WI38 (cell line): ENCODE data around the gene PTPN13.
"Not testable (repeated sequence)": the region's sequence is repeated elsewhere in the genome, so short reads cannot be mapped to it uniquely, and the experiment has no call there.

Experiments
- H3K4me3 ChIP-seq: 2 replicates; pipeline ENCODE4 v1.5.1; 2011; ENCODE audit warnings: low read depth, mild to moderate bottlenecking, control low read depth, low read length
- TF ChIP-seq, protein P1 (sequence below): IDR thresholded peaks from 2 replicates; pipeline ENCODE4 v1.5.1; 2012; ENCODE audit warnings: low read depth, mild to moderate bottlenecking, control low read depth, low read length

Gene PTPN13

DNA sequence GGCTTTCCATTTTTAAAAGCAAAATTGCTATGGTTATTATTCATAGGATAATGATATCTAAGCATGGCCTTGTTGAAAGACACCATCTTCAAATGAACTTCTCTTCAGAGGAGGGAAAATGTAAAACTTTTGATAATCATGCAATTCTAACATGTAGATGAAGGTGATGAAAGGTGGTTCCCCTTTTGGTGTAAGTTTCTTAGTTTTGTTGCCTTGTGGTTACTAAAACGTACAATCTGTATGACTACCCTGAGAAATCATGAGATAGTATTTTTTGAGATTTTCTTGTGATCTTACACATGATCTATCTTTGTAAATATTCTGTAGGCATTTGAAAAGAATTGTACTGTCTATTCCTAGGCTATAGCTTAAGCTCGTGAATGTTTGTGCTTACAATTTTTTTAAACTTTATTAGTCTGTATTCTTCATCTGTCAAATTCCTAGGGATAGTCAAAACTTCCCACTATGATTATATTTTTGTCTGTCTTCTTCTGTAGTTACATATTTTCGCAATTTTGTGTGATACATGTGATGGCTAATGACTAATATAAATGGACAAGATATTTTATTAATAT, 47.5 kb downstream of the PTPN13 start:
- TF ChIP-seq, protein P1, sequence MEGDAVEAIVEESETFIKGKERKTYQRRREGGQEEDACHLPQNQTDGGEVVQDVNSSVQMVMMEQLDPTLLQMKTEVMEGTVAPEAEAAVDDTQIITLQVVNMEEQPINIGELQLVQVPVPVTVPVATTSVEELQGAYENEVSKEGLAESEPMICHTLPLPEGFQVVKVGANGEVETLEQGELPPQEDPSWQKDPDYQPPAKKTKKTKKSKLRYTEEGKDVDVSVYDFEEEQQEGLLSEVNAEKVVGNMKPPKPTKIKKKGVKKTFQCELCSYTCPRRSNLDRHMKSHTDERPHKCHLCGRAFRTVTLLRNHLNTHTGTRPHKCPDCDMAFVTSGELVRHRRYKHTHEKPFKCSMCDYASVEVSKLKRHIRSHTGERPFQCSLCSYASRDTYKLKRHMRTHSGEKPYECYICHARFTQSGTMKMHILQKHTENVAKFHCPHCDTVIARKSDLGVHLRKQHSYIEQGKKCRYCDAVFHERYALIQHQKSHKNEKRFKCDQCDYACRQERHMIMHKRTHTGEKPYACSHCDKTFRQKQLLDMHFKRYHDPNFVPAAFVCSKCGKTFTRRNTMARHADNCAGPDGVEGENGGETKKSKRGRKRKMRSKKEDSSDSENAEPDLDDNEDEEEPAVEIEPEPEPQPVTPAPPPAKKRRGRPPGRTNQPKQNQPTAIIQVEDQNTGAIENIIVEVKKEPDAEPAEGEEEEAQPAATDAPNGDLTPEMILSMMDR = no peak
- no peak overlapping the region for H3K4me3 ChIP-seq

DNA sequence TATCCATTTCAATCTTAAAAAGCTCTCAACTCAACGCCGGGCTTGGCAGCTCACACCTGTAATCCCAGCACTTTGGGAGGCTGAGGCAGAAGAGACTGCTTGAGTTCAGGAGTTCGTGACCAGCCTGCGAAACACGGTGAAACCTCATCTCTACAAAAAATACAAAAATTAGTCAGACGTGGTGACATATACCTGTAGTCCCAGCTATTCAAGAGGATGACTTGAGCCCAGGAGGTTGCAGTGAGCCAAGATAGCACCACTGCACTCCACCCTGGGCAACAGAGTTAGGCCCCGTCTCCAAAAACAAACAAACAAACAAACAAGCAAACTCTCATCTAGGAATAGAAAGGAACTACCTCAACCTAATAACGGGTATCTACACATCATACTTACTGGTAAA, 50.8 kb downstream of the PTPN13 start:
- no peak overlapping the region for H3K4me3 ChIP-seq
- TF ChIP-seq, protein P1 = no peak

DNA sequence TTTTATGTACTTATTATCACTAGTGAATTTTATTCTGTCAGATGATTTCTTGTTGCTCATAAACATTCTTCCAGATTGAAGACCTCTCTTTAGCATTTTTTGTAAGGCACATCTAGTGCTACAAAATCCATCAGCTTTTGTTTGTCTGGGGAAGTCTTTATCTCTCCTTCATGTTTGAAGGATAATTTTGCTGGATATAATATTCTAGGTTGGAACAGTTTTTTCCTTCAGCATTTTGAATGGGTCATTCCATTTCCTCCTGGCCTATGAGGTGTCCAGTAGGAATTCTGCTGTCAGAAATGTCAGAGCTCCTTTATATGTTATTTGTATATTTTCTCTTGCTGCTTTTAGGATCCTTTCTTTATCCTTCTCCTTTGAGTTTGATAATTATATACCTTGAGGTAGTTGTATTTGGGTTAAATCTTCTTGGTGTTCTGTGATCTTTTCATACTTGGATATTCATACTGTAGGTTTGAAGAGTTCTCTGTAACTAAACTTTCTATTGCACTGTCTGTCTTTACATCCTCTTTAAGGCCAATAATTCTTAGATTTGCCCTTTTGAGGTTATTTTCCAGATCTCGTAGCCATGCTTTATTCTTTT, 58.3 kb downstream of the PTPN13 start:
- TF ChIP-seq, protein P1 = no peak
- no peak overlapping the region for H3K4me3 ChIP-seq

DNA sequence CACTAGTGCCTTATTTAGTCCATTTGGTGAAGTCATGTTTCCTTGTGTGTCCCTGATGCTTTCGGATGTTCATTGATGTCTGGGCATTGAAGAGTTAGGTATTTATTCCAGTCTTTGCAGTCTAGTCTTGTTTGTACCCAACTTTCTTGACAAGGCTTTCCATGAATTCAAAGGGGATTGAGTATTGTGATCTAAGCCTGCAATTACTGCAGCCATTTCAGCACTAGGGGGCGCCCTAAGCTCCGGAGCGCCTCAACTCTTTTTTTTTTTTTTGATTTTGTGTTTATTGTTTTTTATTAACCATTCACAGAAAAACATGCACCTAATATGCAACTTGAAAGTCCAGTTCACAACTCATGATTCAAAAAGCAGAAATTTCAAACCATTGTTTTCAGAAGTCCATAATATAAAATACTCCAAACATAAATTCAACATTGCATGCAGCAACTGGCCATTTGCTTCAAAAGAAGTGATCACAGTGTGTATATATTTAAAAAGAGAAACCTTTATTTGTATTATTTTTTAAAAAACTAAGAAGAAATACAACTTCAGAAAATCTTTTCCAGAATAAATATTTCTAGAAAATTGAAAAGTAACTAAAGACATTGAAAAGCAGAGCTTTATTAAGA, 59.2 kb downstream of the PTPN13 start:
- TF ChIP-seq, protein P1 = no peak
- H3K4me3 ChIP-seq = no peak overlapping the region

DNA sequence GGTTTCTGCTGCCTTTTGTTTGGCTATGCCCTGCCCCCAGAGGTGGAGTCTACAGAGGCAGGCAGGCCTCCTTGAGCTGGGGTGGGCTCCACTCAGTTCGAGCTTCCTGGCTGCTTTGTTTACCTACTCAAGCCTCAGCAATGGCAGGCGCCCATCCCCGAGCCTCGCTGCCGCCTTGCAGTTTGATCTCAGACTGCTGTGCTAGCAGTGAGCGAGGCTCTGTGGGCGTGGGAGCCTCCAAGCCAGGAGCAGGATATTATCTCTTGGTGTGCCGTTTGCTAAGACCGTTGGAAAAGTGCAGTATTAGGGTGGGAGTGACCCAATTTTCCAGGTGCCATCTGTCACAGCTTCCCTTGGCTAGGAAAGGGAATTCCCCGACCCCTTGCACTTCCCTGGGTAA, 62.7 kb downstream of the PTPN13 start:
- H3K4me3 ChIP-seq = not testable (repeated sequence)

DNA sequence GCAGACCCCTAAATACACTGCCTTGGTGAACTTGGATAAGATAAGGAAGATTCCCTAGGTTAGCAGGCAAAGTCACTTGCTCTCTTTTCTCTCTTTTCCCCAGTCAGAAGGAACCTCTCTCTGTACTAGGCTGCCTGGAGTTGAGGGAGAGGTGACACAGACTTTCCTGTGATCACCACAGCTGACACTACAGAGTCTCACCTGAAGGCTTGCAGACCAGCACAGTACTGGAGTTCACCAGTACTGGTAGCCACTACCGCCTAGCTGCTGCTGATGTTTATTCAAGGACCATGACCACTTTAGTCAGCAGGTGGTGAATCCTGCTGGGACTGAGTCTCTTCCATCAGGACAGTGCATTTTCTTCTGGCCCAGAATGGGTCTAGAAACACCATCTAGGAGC, 63.3 kb downstream of the PTPN13 start:
- H3K4me3 ChIP-seq = no peak overlapping the region
- TF ChIP-seq, protein P1 = no peak

DNA sequence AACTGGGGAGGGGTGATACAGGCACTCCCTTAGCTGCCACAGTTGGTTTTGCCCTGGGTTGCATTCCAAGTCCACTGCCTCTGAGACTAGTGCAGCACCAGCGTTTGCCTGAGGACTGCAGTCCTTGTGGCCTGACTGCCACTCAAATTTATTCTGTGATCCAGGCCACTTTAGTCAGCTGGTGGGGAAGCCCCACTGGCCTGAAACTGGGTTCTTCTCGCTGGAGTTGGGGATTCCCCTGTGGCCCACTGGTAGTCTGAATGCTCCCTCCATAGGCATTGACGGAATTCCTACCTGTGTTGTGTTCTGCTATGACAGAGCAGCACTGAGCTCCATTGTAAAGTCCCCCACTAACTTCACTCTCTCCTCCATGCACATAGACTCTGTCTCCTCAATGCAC, 63.8 kb downstream of the PTPN13 start:
- TF ChIP-seq, protein P1 = no peak
- H3K4me3 ChIP-seq = no peak overlapping the region

DNA sequence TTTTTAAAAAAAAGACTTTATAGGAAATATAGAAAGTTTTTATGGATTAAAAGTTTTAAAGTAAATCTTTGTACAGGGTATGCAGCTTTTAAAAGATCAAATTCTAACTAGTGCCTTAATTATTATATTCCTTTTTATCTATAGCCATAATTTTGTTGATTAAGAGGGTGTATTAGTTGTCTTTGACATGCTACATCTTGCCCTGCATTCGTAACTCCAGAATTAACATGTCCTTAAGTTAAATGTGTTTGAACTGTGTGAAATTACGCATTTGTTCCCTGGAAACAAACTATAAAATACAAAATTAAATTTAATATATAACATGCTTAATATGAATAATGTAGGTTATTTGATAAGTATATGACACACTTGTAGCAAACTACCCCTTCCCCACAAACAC, 66.3 kb downstream of the PTPN13 start:
- H3K4me3 ChIP-seq = no peak overlapping the region
- TF ChIP-seq, protein P1 = no peak
